CD4-positive, alpha-beta T cell (primary cell): ENCODE data around the gene TARDBP. TPM values are rescaled to one million over a fixed set of nuclear protein-coding genes. Genes with fewer than 3 reads are reported as not detected.

Experiments used
- ATAC-seq: fragments of 200-7000 bp; cut with Tn5 transposase; one replicate; pipeline ENCODE4 v1.10.0; 2022; ENCODE audit warnings: mild to moderate bottlenecking; ENCODE audit not compliant: poor library complexity
- CTCF ChIA-PET: fragments of 350-600 bp; sonication (Branson Sonifier 250); formaldehyde crosslinking; loops from one replicate; lab custom pipeline; 2021; ENCODE audit warnings: antibody characterized with exemption, inconsistent platforms; lab: Charles Lee
- POLR2A ChIA-PET: fragments of 350-600 bp; sonication (Branson Sonifier 250); formaldehyde crosslinking; loops from one replicate; lab custom pipeline; 2021; ENCODE audit warnings: antibody characterized with exemption, inconsistent platforms; lab: Charles Lee
- DNase-seq, 14 experiments: peaks; one replicate each; pipeline ENCODE4 v3.0.0-alpha.2; 2013 to 2020; ENCODE audit warnings: mixed read lengths in 2 of 14
- H3K27ac ChIP-seq, 2 donors: one replicate each; pipeline versions ENCODE4 v1.5.1 to v1.7.0; 2013; ENCODE audit warnings: low read length in 2 of 2, low read depth in 1 of 2, mild to moderate bottlenecking in 1 of 2
- H3K27me3 ChIP-seq, 2 experiments: 1 replicate in 1 of 2; 2 replicates in 1 of 2; pipeline versions ENCODE4 v1.6.1 to v1.7.0; 2013; ENCODE audit warnings: low read length in 2 of 2, control low read depth in 1 of 2, mild to moderate bottlenecking in 1 of 2, moderate library complexity in 1 of 2; ENCODE audit not compliant: insufficient read depth in 2 of 2, control insufficient read depth in 1 of 2
- H3K36me3 ChIP-seq: one replicate; pipeline ENCODE4 v1.6.1; 2013; ENCODE audit warnings: low read length, control low read depth; ENCODE audit not compliant: insufficient read depth
- H3K4me1 ChIP-seq: one replicate; pipeline ENCODE4 v1.6.1; 2013; ENCODE audit warnings: low read length, control low read depth; ENCODE audit not compliant: insufficient read depth
- H3K4me3 ChIP-seq: one replicate; pipeline ENCODE4 v1.5.1; 2013; ENCODE audit warnings: mild to moderate bottlenecking, low read length, moderate library complexity
- H3K9me3 ChIP-seq, 2 experiments: 1 replicate in 1 of 2; 2 replicates in 1 of 2; pipeline versions ENCODE4 v1.6.1 to v1.7.0; 2013; ENCODE audit warnings: low read length in 2 of 2, mild to moderate bottlenecking in 2 of 2, control low read depth in 1 of 2, moderate library complexity in 1 of 2; ENCODE audit not compliant: control insufficient read depth in 1 of 2, insufficient read depth in 1 of 2
- H3K27ac Mint-ChIP-seq: one replicate; pipeline ENCODE4 v1.8.0; 2020; ENCODE audit warnings: mixed read lengths
- H3K27me3 Mint-ChIP-seq: one replicate; pipeline ENCODE4 v1.8.0; 2021; ENCODE audit warnings: mixed read lengths
- H3K36me3 Mint-ChIP-seq: one replicate; pipeline ENCODE4 v1.8.0; 2021; ENCODE audit warnings: low read depth, mixed read lengths
- H3K4me1 Mint-ChIP-seq: one replicate; pipeline ENCODE4 v1.8.0; 2021; ENCODE audit warnings: low read depth, mixed read lengths
- H3K4me3 Mint-ChIP-seq: one replicate; pipeline ENCODE4 v1.8.0; 2020; ENCODE audit warnings: mild to moderate bottlenecking, mixed read lengths
- H3K9me3 Mint-ChIP-seq: one replicate; pipeline ENCODE4 v1.8.0; 2020; ENCODE audit warnings: mixed read lengths
- CTCF ChIP-seq: fragments of 200-600 bp; IDR thresholded peaks from one replicate; pipeline ENCODE4 v1.8.0; 2022; ENCODE audit warnings: antibody characterized with exemption, mild to moderate bottlenecking
- intact Hi-C, 2 experiments: fragments of 100-400 bp; cut with DNase I in 1 of 2; cut with micrococcal nuclease in 1 of 2; formaldehyde crosslinking; loops; one replicate each; pipeline versions ENCODE4 v1.15.1 to v1.9.0; 2023 to 2025; cut with DNase I, micrococcal nuclease
- total RNA-seq, 174 experiments: library from RNA in 2 of 174; stranded (reverse) in 2 of 174; gene quantifications; one replicate each; pipeline ENCODE4 v1.2.3 and lab custom pipeline; 2021 to 2026

The TARDBP gene
- total RNA-seq, 2 experiments from 2014 or later: 141 to 149 TPM

- Mint-ChIP-seq H3K36me3 (peaks cover 75% of the 10 kb centered on the region), H3K27ac (no peak overlapping the region), H3K4me3 (peak overlapping the region; percentile 4), H3K9me3 (no peaks in the 10 kb centered on the region), H3K4me1 (peaks cover 30% of the 10 kb centered on the region), H3K27me3 (no peaks in the 10 kb centered on the region)
- CTCF ChIA-PET: interaction anchor here (1.7 kb wide), 1 partner anchor 27 kb away, joined by 5 read pairs; no protein-coding TSS in a partner anchor
- Histone ChIP-seq H3K9me3 (no peaks in the 10 kb centered on the region), H3K4me3 (no peak overlapping the region), H3K27me3 (no peaks in the 10 kb centered on the region), H3K27ac (no peak overlapping the region), H3K36me3 (peaks cover 48% of the 10 kb centered on the region), H3K4me1 (peaks cover 17% of the 10 kb centered on the region)
- POLR2A ChIA-PET: no interaction called here
- ATAC-seq: no peak
- no peak for DNase-seq
- intact Hi-C loops: no loop called here
- TF ChIP-seq CTCF: no peak
Measured at GRCh38 chr1:11064942-11065341, 52.5 kb downstream of the TARDBP start.

- no peak overlapping the region for H3K4me3 ChIP-seq
- peaks cover 55% of the 10 kb centered on the region for H3K36me3 ChIP-seq
- no peaks in the 10 kb centered on the region for H3K9me3 ChIP-seq
- Mint-ChIP-seq H3K4me3 (no peak overlapping the region), H3K27ac (no peak overlapping the region), H3K4me1 (peaks cover 24% of the 10 kb centered on the region), H3K27me3 (no peaks in the 10 kb centered on the region), H3K36me3 (peaks cover 78% of the 10 kb centered on the region), H3K9me3 (no peaks in the 10 kb centered on the region)
- no peak overlapping the region for H3K27ac ChIP-seq
- ChIA-PET POLR2A (no interaction called here), CTCF (interaction anchor here (1.7 kb wide), 1 partner anchor 28 kb away, joined by 5 read pairs; no protein-coding TSS in a partner anchor)
- intact Hi-C loops: no loop called here
- H3K27me3 ChIP-seq: no peaks in the 10 kb centered on the region
- no peak for TF ChIP-seq CTCF
- DNase-seq: no peak
- ATAC-seq: no peak
- H3K4me1 ChIP-seq: peaks cover 13% of the 10 kb centered on the region
Measured at GRCh38 chr1:11065796-11066195, 53.3 kb downstream of the TARDBP start.

GRCh38 chr1:11067716-11068599 lies 55.5 kb downstream of the TARDBP start:
- H3K36me3 Mint-ChIP-seq: peaks cover 90% of the 10 kb centered on the region

More at GRCh38 chr1:11067716-11068599, 55.5 kb downstream of the TARDBP start:
- H3K27me3 ChIP-seq: no peaks in the 10 kb centered on the region
- H3K4me1 ChIP-seq: no peaks in the 10 kb centered on the region
- no peak overlapping the region for H3K4me3 ChIP-seq
- H3K4me3 Mint-ChIP-seq: no peak overlapping the region
- H3K9me3 Mint-ChIP-seq: no peaks in the 10 kb centered on the region
- no peak for ATAC-seq
- intact Hi-C loops: no loop called here
- no peak overlapping the region for H3K27ac Mint-ChIP-seq
- H3K27me3 Mint-ChIP-seq: no peaks in the 10 kb centered on the region
- CTCF ChIA-PET: no interaction called here
- POLR2A ChIA-PET: no interaction called here
- peaks cover 5% of the 10 kb centered on the region for H3K4me1 Mint-ChIP-seq
- H3K9me3 ChIP-seq: no peaks in the 10 kb centered on the region
- no peak for DNase-seq
- no peak for TF ChIP-seq CTCF
- H3K36me3 ChIP-seq: peaks cover 75% of the 10 kb centered on the region
- no peak overlapping the region for H3K27ac ChIP-seq
